ENCODE results near the gene NTM.

GRCh38 chr11:131611322-131611721 is 240.9 kb downstream of the NTM start:
- no peak for TF ChIP-seq CTCF (IDR thresholded peaks at IDR 0.05)
- TF ChIP-seq POLR2A (IDR thresholded peaks at IDR 0.05): no peak

Measured in adrenal gland (tissue), 5 donors.